ENCODE results near the gene BRD8. TPM values are rescaled to one million over a fixed set of nuclear protein-coding genes. Genes with fewer than 3 reads are reported as not detected.

BRD8 gene
- total and polyA plus RNA-seq, 10 of the 15 experiments (the other 5 are each of a cell fraction or from before 2014, with no cell fraction given): 28.1 to 78.5 (median 44.5) TPM

- Histone ChIP-seq H3K27ac (ENCODE audit: control insufficient read depth, insufficient read depth) (peak overlapping the region; percentile 97), H2AFZ (ENCODE audit: control insufficient read depth, low read depth, low read length) (peak overlapping the region; percentile 79), H3K9ac (ENCODE audit: control insufficient read depth, insufficient read depth, low read length) (peak overlapping the region; percentile 93), H3K4me3 (peak overlapping the region; percentile 87), H3K79me2 (ENCODE audit: control insufficient read depth, insufficient read depth, low read length) (peaks cover 34% of the 10 kb centered on the region), H3K4me2 (ENCODE audit: control insufficient read depth, insufficient read depth) (peak overlapping the region; percentile 81), H3K27me3 (replicated peaks in 1 of 2; ENCODE audit: control insufficient read depth in 2 of 2, insufficient read depth in 2 of 2, low read length in 1 of 2) (no peaks in the 10 kb centered on the region), H4K20me1 (ENCODE audit: control insufficient read depth, insufficient read depth) (no peaks in the 10 kb centered on the region), H3K4me1 (ENCODE audit: control insufficient read depth, insufficient read depth, low read length) (no peaks in the 10 kb centered on the region; the same call in 1 of the 2 replicates), H3K9me3 (replicated peaks; ENCODE audit: control insufficient read depth, insufficient read depth, low read length) (no peaks in the 10 kb centered on the region), H3K36me3 (ENCODE audit: control insufficient read depth in 2 of 2, insufficient read depth in 2 of 2, low read length in 1 of 2) (peaks cover 22 to 24% of the 10 kb centered on the region in 2 experiments)
- intact Hi-C loops (cut with micrococcal nuclease; ENCODE audit: unreplicated experiment) (loop anchor here (2.0 to 5.0 kb wide), 2 partner anchors 158 to 173 kb away; partner anchors contain the start of genes FAM53C and KDM3B), in situ Hi-C loops (cut with MboI) (loop anchor here (25.0 kb wide), 1 partner anchor 333 kb away; no protein-coding TSS in a partner anchor)
- SMC1A ChIA-PET (ENCODE audit: uncharacterized antibody, unreplicated experiment): interaction anchor here (0.6 to 3.6 kb wide), 9 partner anchors 34 to 324 kb away, joined by 3 to 20 read pairs (median 3); partner anchors contain the start of genes CDC23 and FAM53C
- ATAC-seq (no peak; the same call in 2 of the 3 replicates), FAIRE-seq (no peak), DNase-seq (ENCODE audit: low read depth, low spot score) (no peak)
- TSS peak; percentile 66 for BruUV-seq (replicated peaks)
- RAD21 ChIA-PET (ENCODE audit: unreplicated experiment): interaction anchor here (0.7 to 3.5 kb wide), 11 partner anchors 8 to 396 kb away, joined by 3 to 16 read pairs (median 4); partner anchors contain the start of genes CDC23, CDC25C, EGR1 and HSPA9
- CTCF ChIA-PET: interaction anchor here (0.6 to 6.5 kb wide), 21 partner anchors 8 to 1619 kb away, joined by 3 to 46 read pairs (median 4); partner anchors contain the start of genes EGR1, KDM3B and PKD2L2
- 2% methylated on average over 23 of the region's 23 CpGs for WGBS (ENCODE audit: insufficient coverage, insufficient replicate concordance, low lambda C conversion rate, missing lambda C conversion rate)
- POLR2A ChIA-PET: interaction anchor here (0.6 to 2.6 kb wide), 8 partner anchors 9 to 1101 kb away, joined by 3 to 9 read pairs (median 4); partner anchors contain the start of genes CDC23, FAM53C, HSPA9 and KDM3B
- TF ChIP-seq ESRRA (IDR thresholded peaks at IDR 0.05; ENCODE audit: low read length): no peak
- no peak for TF ChIP-seq IKZF1 (conservative IDR thresholded peaks at IDR 0.05)
- no peak for TF ChIP-seq DPF2 (IDR thresholded peaks at IDR 0.05)
- no peak for TF ChIP-seq NR2F1 (conservative IDR thresholded peaks at IDR 0.05)
- TF ChIP-seq PBX3 (IDR thresholded peaks at IDR 0.05; ENCODE audit: insufficient replicate concordance, low read depth, low read length): no peak
- TF ChIP-seq ZBED1 (IDR thresholded peaks at IDR 0.05; ENCODE audit: borderline replicate concordance): no peak
- no peak for TF ChIP-seq HDGF (IDR thresholded peaks at IDR 0.05)
- no peak for TF ChIP-seq BCLAF1 (IDR thresholded peaks at IDR 0.05)
- TF ChIP-seq IKZF2 (IDR thresholded peaks at IDR 0.05): no peak
- no peak for TF ChIP-seq PKNOX1 (IDR thresholded peaks at IDR 0.05)
- TF ChIP-seq SIX5 (IDR thresholded peaks at IDR 0.05; ENCODE audit: low read depth, low read length, severe bottlenecking): no peak
- no peak for TF ChIP-seq MEF2B (IDR thresholded peaks at IDR 0.05; ENCODE audit: partially characterized antibody, poor library complexity, severe bottlenecking)
- TF ChIP-seq BMI1 (IDR thresholded peaks at IDR 0.05; ENCODE audit: borderline replicate concordance): no peak
- TF ChIP-seq TBL1XR1 (IDR thresholded peaks at IDR 0.05; ENCODE audit: low read depth, low read length): no peak
- TF ChIP-seq ZBTB4 (CRISPR knock-in tag; IDR thresholded peaks at IDR 0.05): no peak
Observed at GRCh38 chr5:138179277-138179857, 937 bp upstream of the BRD8 start.
